Fibroblast of skin of scalp (primary cell): Measurements from ENCODE around the gene CCDC171.

Experiments
- DNase-seq: peaks from one replicate; pipeline ENCODE4 v3.0.0-alpha.2; 2013

CCDC171 gene

DNA sequence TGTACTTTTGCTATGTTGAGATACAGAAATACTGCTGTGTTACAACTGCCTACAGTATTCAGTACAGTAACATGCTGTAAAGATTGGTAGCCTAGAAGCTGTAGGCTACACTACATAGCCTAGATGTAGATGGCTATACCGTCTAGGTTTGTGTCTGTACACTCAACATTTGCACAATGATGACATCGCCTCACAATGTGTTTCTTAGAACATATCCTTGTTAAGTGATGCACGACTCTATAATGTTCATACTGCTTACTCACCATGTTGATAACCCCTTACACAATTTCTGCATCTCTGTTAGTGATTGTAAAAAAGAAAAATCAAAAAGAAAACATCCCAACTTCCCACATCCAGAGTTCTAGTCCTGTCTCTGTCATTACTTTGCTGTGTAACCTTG lies 450.0 kb downstream of the CCDC171 start:
- DNase-seq, result peak; percentile 59

DNA sequence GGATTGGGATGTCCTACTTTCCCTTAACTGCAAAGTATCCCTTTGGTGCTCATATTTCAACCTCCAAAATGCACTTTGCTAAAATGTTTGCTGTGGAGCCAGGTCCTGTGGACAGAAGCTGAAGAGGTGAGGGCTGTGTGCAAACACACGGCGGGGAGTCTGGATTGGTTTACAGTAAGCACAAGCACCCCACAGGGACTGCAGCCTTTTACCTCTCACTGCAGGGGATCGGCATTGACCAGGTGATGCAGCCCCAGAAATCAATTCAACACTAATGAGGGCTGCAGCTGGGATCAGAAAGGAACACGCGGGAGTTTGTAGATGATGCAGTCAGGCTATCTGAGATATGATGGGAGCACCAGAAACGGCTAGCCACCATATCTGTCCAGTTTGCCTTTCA lies 450.9 kb downstream of the CCDC171 start:
- DNase-seq, result no peak

- no peak for DNase-seq
Observed at GRCh38 chr9:16004613-16005012, 451.8 kb downstream of the CCDC171 start.

DNA sequence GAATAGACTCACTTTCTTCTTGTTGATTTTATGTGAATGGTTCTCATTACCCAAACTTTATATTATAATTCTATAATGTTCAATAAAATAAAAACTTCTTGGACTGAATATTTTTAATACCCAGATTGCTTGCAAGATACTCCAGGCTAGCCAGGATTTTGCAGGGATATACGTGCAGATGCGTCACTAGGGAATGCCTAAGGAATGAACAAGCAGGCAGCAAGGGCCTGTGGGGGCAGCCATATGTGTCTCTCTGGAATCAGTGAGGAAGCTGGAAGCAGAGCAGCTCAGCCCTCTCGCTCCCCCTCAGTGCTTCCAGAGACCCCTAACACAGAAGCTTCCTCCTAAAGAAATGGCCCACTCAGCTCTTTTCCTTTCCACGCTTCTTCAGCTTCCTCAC lies 457.4 kb downstream of the CCDC171 start:
- DNase-seq, result peak; percentile 69

- peak; percentile 64 for DNase-seq
Observed at GRCh38 chr9:16012621-16013020, 459.8 kb downstream of the CCDC171 start.

- no peak for DNase-seq
Observed at GRCh38 chr9:16013366-16013765, 460.5 kb downstream of the CCDC171 start.

DNA sequence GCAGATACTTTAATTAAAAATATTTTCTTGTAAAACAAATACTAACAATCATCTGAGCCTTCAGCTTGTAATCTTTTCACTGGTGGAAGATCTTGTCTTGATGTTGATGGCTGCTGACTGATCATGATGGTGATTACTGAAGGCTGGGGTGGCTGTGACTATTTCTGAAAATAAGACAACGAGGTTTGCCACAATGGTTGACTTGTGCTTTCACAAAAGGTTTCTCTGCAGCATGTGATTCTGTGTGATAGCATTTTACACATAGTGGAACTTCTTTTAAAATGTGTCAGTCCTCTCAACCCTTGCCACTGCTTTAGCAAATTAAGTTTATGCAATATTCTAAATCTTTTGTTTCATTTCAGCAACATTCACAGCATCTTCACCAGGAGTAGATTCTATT lies 461.0 kb downstream of the CCDC171 start:
- no peak for DNase-seq

- DNase-seq, result no peak
Observed at GRCh38 chr9:16022228-16022627, 469.4 kb downstream of the CCDC171 start.

DNA sequence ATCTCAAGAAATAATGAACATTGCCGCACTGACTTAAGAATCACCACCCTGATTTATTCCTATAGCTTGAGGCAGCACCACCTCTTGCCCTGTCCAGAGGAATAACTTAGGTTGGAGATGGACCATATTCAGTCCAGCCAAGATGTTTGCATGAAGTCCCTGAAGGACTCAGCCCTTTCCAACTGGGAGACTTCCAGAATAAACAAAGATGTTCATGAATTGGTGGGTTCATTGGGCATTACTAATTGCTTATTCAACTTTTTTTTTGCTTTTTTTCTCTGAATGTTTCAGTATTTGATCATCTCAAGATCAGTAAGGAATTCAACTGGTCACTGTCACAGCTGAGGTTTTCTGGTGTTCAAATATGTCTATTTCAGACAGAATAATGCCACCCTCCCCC lies 470.6 kb downstream of the CCDC171 start:
- peak; percentile 93 for DNase-seq
